GM19025 (cell line): ENCODE results near the gene PTPN14.

ENCODE experiments used
- ATAC-seq: cut with Tn5 transposase; IDR thresholded peaks from one replicate; pipeline ENCODE4 v1.9.1; 2021; ENCODE audit warnings: mild to moderate bottlenecking, low read depth, moderate library complexity; ENCODE audit not compliant: unreplicated experiment

Gene PTPN14

GRCh38 chr1:214352838-214353237 is 198.6 kb downstream of the PTPN14 start:
- no peak for ATAC-seq

DNA sequence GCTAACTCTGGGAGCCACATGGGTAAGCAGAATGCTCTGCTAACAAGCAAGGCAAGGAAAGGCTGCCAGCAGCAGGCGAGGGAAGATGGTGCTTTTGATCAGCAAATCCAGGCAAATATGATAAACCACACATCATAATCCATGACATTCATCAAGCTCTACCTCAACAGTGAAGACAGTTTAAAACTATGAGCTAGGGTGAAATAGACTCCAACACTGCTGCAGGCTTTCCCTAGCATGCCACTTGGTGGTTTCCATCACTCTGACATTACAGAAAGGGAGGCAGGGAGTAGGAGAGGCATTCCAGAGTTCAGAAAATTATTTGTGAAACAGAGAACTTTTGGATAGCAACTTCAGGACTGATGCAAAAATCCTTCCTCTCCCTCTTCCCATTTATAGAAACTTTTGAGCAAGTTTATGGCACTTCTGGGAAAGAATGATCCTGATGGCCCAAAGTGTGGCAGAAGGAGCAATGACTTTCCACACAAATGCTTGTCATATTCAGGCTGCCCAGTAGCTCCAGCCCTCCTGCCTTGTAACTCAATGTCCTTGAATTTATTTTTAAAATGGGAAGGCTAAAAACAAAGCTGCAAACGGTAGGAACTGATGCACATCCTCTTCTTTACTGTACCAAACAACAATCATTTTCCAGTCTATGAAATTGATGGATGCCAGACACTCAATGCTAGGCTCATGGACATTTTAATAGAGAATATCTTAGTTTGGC is 199.7 kb downstream of the PTPN14 start:
- no peak for ATAC-seq

GRCh38 chr1:214349781-214350180 is 201.6 kb downstream of the PTPN14 start:
- no peak for ATAC-seq

GRCh38 chr1:214349008-214349407 is 202.4 kb downstream of the PTPN14 start:
- no peak for ATAC-seq

GRCh38 chr1:214344897-214345296 is 206.5 kb downstream of the PTPN14 start:
- no peak for ATAC-seq

- no peak for ATAC-seq
Observed at GRCh38 chr1:214342525-214342924, 208.9 kb downstream of the PTPN14 start.

DNA sequence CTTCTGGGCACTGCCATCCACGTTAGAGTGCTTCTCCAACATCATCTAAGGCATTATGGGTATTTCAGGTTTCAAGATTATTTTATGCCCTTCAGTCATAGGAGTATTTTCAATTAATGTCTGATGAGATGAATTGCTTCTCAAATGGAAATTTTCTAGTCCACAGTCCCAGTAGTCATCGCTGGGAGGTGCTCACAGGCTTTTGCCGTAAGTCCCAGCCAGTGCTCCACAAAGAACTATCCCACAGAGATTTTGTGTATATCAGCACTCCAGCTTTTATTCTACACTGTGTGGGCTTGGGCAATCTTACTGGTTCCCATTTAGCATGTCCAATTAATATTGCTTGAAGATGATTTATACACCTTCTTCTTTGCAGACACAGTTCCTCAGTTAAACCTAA is 209.5 kb downstream of the PTPN14 start:
- ATAC-seq: no peak

DNA sequence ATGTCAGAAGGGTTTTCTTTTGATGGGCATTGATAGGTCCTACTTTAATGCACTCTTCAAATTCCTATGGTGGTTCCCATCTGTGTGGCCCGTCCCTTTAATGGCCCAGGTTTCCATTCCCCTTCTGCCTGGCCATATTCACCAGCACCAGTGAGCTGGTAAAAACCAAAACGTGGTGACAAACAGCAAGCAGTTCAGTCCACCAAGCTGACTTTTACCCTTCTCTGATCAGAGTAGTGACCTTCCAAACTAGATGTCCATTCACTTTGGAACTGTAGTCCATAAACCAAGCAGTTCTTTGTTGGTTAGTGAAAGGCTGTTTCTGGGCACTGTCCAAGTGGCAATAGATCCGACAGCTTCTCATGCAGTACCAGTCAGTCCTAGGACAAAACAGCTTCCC is 209.9 kb downstream of the PTPN14 start:
- ATAC-seq: no peak

DNA sequence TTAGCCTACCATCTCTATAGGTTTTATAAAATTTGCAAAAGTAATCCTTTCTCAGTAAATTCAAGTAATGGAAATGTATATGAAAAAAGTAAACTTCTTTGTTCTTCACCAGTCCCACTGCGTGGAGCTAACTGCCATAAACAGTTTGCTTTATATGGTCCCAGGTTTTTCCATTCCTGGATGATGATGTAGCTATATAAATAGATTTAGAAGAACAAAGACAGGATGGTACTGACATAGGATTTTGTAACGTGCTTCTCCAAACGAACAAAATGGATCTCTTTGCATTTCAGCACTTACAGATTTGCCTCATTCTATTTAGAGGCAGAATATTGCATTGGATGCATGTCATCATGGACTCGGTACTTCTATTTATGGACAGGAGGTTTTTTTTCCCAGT is 213.2 kb downstream of the PTPN14 start:
- ATAC-seq: no peak

DNA sequence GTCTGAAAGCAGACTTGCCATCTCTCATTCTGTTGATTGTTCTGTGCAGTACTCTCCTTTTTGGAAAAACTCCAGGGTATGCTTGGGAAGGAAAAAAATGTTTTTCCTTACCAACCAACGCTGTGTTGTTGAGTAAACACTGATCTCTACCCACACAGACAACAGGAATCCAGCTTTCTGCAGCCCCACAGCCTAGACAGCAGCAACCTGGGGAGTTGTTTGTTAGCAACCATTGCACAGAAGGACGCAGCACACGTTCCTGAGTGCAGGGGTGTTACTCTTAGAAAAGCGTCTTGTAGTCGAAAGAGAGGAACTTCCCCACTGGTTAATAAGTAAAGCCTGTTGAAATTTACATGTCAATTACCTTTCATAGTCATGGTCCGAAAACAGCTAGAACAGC is 213.9 kb downstream of the PTPN14 start:
- no peak for ATAC-seq

DNA sequence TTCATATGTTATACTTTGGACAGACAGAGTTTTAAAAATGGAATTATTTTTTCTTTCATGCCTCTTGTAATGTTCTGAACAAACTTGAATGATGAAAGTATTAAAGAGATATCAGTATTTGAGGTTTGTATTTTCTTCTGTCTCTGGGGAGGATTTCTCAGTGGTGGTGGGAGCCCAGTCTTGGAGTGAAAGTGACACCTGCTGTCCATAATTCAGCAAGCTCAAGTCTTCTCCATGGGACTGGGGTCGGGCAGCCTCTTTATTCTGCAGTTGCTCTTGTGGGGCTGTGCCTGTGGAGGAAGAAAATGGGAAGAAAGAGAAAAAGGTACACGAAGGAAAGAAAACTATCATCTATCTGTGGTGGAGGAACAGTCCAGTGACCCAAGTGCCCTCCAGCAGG is 214.4 kb downstream of the PTPN14 start:
- ATAC-seq: no peak

- ATAC-seq: no peak
Observed at GRCh38 chr1:214335567-214335966, 215.8 kb downstream of the PTPN14 start.

GRCh38 chr1:214332946-214333798 is 218.2 kb downstream of the PTPN14 start:
- ATAC-seq: no peak

GRCh38 chr1:214331827-214332423 is 219.5 kb downstream of the PTPN14 start:
- no peak for ATAC-seq

DNA sequence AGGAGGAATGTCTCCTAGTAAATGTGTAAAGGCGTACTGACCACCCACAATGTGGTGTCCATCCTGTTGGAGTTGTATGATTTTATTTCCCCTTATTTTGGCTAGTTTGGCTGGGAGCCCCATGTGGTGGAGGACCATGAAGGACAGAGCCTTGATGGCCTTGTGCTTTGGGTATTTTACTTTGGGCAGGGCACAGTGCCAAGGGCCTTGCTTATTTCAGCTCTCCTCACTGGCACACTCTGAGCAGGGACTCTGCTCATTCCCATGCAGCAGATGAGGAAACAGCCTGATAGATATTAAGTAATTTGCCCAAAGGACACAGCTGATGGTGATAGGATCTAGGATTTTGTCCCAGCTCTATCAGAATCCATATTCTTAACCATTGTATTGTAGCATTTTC is 220.2 kb downstream of the PTPN14 start:
- no peak for ATAC-seq

- no peak for ATAC-seq
Observed at GRCh38 chr1:214330715-214331114, 220.7 kb downstream of the PTPN14 start.

DNA sequence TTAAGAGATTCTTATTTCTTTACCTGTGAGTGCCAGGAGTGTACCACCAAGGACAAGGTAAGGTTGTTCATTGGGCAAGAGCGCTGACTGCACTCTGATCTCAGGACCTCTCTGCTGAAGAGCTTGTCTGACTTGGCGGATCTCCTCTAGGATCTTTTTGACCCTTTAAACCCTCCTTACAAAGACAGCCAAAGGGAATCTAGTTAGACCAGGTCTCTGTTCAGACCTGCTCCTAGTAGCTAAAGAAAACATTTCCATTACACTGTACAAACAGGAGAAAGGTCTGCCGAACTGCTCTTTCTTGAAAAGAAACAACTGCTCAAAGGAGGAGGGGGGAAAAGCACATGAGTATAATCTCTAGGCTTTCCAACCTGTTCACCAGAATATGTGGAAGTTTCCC is 221.2 kb downstream of the PTPN14 start:
- ATAC-seq: no peak

DNA sequence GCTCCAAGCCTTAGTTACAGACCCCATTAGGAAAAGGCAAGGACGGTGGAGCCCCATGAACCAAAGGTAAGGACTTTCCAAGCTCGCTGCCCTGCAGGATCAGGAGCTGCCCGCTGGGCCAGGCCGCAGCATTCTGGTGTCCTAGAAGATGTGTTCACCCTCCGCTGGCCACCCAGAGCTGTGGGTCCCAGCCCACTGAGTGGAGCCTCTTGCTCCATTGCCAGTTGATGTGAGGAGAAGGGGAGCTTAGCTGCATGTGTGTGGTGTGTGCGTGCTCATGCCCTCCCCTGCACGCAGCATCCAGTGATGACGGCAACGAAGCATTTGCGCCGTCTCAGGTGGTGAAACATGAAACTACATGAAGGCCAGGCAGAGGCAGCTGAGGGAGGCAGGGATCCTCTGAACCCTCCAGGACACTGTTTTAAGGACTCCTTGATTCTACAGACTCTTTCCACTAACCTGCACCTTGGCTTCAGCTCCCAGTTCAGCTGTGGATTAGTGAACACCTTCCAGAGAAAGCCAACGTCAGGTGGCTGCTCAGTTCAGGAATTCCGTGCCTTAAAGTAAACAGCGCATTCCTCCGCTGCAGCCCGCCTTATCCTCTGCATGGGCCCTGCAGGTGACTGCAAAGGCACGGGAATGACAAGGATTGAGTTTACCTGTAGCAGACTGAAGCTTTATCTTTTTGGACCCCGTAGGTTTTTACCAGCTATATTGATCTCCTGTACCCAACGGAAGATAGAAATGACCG is 221.8 kb downstream of the PTPN14 start:
- no peak for ATAC-seq

DNA sequence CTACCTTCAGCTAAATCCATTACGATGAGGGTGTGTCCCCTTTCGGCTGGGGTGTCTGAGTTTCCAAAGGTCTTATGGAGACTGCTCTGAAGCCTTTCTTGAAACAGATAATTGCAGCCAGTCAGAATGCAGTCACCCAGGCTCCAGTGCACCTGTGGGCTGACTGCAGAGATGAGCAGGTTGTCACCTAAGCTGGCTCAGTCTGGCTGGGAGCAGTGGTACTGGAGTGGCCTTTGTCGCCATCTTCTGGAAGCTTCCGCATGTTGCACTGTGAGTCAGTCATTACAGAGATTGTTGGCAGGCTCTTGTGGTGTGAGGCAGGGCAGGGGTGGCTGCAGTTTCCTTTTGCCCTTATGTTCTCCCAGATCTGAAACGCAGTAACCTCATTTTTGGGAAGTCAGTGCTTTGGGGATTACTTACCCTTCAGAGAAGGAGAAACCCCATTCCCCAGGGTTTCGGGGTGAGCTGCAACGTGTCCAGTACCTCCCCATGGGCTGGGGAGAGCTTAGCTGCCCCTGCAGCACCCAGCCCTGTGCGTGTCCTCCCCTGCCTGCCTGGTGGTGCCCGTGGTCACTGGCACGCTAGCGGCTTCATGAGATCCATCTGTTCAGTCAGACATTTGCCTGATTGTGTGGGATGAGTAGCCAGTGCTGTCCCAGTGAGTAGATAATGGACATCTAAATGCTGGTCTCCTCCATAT is 222.5 kb downstream of the PTPN14 start:
- ATAC-seq: peak; percentile 80

- ATAC-seq: no peak
Observed at GRCh38 chr1:214327514-214327913, 223.9 kb downstream of the PTPN14 start.
